H1 (cell line): ENCODE data around the gene SLC26A11. TPM values are rescaled to one million over a fixed set of nuclear protein-coding genes. Genes with fewer than 3 reads are reported as not detected.

Experiments
- FOSL1 ChIP-seq: IDR thresholded peaks from 2 replicates; pipeline ENCODE4 v1.6.1; 2011; ENCODE audit warnings: mild to moderate bottlenecking, low read depth, low read length, moderate library complexity; ENCODE audit not compliant: insufficient read depth
- GTF2F1 ChIP-seq: IDR thresholded peaks from 2 replicates; pipeline ENCODE4 v1.6.1; 2012; ENCODE audit warnings: low read depth, low read length, improper control_type of control experiment, borderline replicate concordance
- TAF7 ChIP-seq: optimal IDR thresholded peaks from 2 replicates; pipeline ENCODE3; 2011; ENCODE audit warnings: low read depth, mild to moderate bottlenecking, inconsistent platforms, low read length, moderate library complexity, borderline replicate concordance
- polyA plus RNA-seq, 7 experiments: library from polyadenylated mRNA; depleted of rRNA in 3 of 7; stranded (reverse) in 5 of 7; unstranded in 2 of 7; fragments of >200 nt in 5 of 7; fragments of 200-250 nt in 2 of 7; gene quantifications; 1 replicate in 5 of 7; 2 replicates in 1 of 7; 4 replicates in 1 of 7; pipeline versions ENCODE4 v1.2.1 to v1.2.3, GENCODE V29; 2011 to 2013; ENCODE audit warnings: missing spikeins in 2 of 7, mixed read lengths in 2 of 7
- total RNA-seq: library from RNA; stranded (reverse); fragmentation: NEBNext Ultra II Directional; extraction: Animal tissue kit (Norgen Biotek cat#: 25700); gene quantifications from 2 replicates; pipeline ENCODE4 v1.2.1, GENCODE V29; 2021
- TF ChIP-seq, protein P1 (sequence below): fragments of 300-600 bp; sonication (generic); IDR thresholded peaks from 2 replicates; pipeline ENCODE4 v1.7.1; 2012; ENCODE audit warnings: low read length, moderate library complexity, mild to moderate bottlenecking, inconsistent platforms; ENCODE audit not compliant: insufficient replicate concordance
- TF ChIP-seq, protein P2 (sequence below): IDR thresholded peaks from 2 replicates; pipeline ENCODE4 v1.6.1; 2012; ENCODE audit warnings: inconsistent platforms

The SLC26A11 gene
- total and polyA plus RNA-seq, 2 of the 8 experiments (the other 6 are each of a cell fraction or from before 2014, with no cell fraction given): 15.5 to 25.9 TPM

- TF ChIP-seq, protein P1, sequence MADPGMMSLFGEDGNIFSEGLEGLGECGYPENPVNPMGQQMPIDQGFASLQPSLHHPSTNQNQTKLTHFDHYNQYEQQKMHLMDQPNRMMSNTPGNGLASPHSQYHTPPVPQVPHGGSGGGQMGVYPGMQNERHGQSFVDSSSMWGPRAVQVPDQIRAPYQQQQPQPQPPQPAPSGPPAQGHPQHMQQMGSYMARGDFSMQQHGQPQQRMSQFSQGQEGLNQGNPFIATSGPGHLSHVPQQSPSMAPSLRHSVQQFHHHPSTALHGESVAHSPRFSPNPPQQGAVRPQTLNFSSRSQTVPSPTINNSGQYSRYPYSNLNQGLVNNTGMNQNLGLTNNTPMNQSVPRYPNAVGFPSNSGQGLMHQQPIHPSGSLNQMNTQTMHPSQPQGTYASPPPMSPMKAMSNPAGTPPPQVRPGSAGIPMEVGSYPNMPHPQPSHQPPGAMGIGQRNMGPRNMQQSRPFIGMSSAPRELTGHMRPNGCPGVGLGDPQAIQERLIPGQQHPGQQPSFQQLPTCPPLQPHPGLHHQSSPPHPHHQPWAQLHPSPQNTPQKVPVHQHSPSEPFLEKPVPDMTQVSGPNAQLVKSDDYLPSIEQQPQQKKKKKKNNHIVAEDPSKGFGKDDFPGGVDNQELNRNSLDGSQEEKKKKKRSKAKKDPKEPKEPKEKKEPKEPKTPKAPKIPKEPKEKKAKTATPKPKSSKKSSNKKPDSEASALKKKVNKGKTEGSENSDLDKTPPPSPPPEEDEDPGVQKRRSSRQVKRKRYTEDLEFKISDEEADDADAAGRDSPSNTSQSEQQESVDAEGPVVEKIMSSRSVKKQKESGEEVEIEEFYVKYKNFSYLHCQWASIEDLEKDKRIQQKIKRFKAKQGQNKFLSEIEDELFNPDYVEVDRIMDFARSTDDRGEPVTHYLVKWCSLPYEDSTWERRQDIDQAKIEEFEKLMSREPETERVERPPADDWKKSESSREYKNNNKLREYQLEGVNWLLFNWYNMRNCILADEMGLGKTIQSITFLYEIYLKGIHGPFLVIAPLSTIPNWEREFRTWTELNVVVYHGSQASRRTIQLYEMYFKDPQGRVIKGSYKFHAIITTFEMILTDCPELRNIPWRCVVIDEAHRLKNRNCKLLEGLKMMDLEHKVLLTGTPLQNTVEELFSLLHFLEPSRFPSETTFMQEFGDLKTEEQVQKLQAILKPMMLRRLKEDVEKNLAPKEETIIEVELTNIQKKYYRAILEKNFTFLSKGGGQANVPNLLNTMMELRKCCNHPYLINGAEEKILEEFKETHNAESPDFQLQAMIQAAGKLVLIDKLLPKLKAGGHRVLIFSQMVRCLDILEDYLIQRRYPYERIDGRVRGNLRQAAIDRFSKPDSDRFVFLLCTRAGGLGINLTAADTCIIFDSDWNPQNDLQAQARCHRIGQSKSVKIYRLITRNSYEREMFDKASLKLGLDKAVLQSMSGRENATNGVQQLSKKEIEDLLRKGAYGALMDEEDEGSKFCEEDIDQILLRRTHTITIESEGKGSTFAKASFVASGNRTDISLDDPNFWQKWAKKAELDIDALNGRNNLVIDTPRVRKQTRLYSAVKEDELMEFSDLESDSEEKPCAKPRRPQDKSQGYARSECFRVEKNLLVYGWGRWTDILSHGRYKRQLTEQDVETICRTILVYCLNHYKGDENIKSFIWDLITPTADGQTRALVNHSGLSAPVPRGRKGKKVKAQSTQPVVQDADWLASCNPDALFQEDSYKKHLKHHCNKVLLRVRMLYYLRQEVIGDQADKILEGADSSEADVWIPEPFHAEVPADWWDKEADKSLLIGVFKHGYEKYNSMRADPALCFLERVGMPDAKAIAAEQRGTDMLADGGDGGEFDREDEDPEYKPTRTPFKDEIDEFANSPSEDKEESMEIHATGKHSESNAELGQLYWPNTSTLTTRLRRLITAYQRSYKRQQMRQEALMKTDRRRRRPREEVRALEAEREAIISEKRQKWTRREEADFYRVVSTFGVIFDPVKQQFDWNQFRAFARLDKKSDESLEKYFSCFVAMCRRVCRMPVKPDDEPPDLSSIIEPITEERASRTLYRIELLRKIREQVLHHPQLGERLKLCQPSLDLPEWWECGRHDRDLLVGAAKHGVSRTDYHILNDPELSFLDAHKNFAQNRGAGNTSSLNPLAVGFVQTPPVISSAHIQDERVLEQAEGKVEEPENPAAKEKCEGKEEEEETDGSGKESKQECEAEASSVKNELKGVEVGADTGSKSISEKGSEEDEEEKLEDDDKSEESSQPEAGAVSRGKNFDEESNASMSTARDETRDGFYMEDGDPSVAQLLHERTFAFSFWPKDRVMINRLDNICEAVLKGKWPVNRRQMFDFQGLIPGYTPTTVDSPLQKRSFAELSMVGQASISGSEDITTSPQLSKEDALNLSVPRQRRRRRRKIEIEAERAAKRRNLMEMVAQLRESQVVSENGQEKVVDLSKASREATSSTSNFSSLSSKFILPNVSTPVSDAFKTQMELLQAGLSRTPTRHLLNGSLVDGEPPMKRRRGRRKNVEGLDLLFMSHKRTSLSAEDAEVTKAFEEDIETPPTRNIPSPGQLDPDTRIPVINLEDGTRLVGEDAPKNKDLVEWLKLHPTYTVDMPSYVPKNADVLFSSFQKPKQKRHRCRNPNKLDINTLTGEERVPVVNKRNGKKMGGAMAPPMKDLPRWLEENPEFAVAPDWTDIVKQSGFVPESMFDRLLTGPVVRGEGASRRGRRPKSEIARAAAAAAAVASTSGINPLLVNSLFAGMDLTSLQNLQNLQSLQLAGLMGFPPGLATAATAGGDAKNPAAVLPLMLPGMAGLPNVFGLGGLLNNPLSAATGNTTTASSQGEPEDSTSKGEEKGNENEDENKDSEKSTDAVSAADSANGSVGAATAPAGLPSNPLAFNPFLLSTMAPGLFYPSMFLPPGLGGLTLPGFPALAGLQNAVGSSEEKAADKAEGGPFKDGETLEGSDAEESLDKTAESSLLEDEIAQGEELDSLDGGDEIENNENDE: no peak
- TF ChIP-seq TAF7 (no peak), GTF2F1 (no peak), FOSL1 (no peak)
- TF ChIP-seq, protein P2, sequence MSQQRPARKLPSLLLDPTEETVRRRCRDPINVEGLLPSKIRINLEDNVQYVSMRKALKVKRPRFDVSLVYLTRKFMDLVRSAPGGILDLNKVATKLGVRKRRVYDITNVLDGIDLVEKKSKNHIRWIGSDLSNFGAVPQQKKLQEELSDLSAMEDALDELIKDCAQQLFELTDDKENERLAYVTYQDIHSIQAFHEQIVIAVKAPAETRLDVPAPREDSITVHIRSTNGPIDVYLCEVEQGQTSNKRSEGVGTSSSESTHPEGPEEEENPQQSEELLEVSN: no peak
Observed at GRCh38 chr17:80269405-80269807, 49.2 kb downstream of the SLC26A11 start (continued).
